ENCODE results near the gene MRPL42.
A peak's percentile ranks its signal among the peaks of the same experiment; 100 is the strongest.
"Not testable (repeated sequence)": the region's sequence is repeated elsewhere in the genome, so short reads cannot be mapped to it uniquely, and the experiment has no call there.

MRPL42 gene

DNA sequence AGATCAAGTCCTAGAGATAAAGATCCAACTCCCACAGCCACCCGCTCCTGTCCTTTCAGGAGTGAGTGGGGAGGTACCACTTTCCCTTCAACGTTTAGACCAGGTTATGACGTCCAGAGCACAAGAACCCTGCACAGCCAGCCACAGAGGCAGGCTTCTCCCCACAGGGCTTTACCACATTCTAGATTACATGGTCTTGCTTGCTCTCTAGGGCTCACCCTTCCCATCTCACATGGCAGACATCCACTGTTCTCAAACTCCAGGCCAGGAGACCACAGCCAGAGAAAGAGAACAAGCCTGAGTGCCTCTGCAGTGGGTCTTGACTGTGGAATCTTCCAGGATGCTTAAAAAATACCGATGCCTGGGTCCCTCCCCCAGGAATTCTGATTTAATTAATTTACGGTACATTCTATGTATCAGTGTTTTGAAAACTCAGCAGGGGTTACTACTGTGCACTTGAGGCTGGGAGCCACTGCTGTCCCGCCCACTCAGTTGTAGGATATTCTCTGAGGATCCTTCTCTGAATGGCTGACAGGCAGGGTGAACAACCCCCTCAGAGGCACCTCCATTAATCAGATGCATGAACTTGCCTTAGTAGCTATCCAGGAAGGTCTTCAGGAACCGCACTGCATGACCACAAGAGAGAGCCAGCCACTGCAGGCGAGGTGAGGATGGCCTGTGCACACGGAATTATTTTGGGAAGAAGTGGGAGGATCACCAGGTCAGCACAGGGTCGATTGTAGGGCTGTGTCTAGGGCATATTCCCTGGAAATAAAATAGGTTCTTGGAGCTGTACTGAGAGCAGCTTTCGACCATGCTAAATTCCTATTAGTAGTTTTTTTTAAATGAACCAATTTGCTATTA is 83.7 kb downstream of the MRPL42 start:
- no peak for DNase-seq

DNA sequence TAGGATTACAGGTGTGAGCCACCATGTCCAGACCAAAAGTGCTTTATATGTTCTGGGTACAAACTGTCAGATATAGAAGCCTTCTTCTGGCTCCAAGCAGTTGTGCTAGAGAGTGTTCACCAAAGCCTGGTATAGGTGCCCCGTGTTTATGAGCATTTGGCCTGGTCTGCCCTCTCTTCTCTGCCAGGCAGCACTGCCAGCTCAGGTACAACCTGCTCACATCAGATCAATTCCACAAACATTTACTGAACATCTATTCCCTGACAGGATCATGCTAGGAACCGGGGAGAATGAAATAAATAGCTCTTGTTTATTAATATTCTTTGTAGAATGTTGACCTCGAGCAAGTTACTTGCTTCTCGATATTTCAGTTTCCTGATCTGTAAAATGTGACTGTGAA is 85.1 kb downstream of the MRPL42 start:
- DNase-seq: no peak

DNA sequence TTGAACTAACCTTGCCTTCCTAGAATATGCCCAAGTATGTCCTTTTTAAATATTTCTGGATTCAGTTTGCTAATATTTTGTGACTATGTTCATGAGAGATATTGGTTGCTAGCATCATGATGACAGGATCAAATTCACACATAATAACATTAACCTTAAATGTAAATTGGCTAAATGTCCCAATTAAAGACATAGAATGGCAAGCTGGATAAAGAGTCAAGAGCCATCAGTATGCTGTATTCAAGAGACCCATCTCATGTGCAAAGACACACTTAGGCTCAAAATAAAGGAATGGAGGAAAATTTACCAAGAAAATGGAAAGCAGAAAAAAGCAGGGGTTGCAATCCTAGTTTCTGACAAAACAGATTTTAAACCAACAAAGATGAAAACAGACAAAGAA is 90.6 kb downstream of the MRPL42 start:
- not testable (repeated sequence) for DNase-seq

DNA sequence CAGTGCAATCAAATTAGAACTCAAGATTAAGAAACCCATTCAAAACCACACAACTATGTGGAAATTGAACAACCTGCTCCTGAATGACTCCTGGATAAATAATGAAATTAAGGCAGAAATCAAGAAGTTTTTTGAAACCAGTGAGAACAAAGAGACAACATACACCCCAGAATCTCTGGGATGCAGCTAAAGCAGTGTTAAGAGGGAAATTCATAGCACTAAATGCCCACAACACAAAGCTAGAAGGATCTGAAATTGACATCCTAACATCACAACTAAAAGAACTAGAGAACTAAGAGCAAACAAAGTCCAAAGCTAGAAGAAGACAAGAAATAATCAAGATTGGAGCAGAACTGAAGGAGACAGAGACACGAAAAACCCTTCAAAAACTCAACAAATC is 91.4 kb downstream of the MRPL42 start:
- not testable (repeated sequence) for DNase-seq

DNA sequence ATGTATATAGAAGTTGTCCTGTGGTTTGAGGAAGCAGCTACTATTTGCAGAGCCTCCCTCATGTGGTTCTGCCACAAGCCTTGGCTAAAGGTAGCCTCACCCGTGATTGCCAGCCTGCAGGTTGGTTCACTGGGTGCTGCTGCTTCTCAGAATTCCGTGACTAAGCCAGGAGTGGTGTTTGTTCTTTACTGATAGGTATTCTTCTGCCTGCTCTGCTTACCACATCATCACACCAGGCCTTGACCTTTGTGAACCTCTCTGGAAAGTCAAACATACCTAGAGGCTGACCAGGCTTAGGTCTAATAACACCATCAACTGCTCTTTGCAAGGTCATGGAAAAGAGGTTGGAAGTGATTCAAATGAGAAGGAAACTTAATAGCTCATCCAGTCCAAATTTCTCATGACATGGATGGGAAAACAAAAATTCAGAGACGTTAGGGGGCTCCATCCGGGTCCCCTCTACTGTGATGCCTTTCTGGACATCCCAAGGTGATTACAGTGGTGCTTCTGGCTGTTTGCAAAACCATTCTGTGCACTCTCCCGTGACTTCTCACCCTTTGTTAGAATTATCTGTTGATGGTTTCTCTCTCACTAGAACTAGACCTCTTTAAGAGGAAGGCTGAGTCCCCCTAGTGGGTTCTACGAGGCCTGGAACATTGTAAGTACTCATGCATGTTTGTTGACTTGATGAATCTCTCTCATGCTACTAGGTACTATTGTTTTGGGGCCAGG is 96.7 kb downstream of the MRPL42 start:
- peak; percentile 18 for DNase-seq

- DNase-seq: no peak
These were observed 98.4 kb downstream of the MRPL42 start for GRCh38 chr12:93565760-93566159.
